Nephron (organoid): ENCODE results near the gene MEFV.

Source experiments
- H3K27ac Mint-ChIP-seq, 3 experiments: 2 replicates each; pipeline ENCODE4 v1.8.0; 2020; ENCODE audit warnings: mixed read lengths in 3 of 3, mild to moderate bottlenecking in 2 of 3, moderate library complexity in 1 of 3
- H3K27me3 Mint-ChIP-seq: 2 replicates; pipeline ENCODE4 v1.8.0; 2021; ENCODE audit warnings: low read depth, mild to moderate bottlenecking, moderate library complexity, mixed read lengths
- H3K36me3 Mint-ChIP-seq: 2 replicates; pipeline ENCODE4 v1.8.0; 2020; ENCODE audit warnings: low read depth, mixed read lengths
- H3K4me1 Mint-ChIP-seq: 2 replicates; pipeline ENCODE4 v1.8.0; 2020; ENCODE audit warnings: mixed read lengths
- H3K4me3 Mint-ChIP-seq, 3 experiments: 2 replicates each; pipeline ENCODE4 v1.8.0; 2020; ENCODE audit warnings: mild to moderate bottlenecking in 3 of 3, mixed read lengths in 3 of 3, moderate library complexity in 2 of 3
- H3K9me3 Mint-ChIP-seq: 2 replicates; pipeline ENCODE4 v1.8.0; 2020; ENCODE audit warnings: mixed read lengths
- CTCF ChIP-seq, 3 experiments: fragments of 200-600 bp; sonication (generic); IDR thresholded peaks; one replicate each; pipeline ENCODE4 v1.5.0; 2021; ENCODE audit warnings: antibody characterized with exemption in 3 of 3; ENCODE audit not compliant: unreplicated experiment in 3 of 3

MEFV gene

GRCh38 chr16:3241761-3242160, 14.7 kb downstream of the MEFV start:
- H3K4me1 Mint-ChIP-seq, result no peaks in the 10 kb centered on the region
- H3K27me3 Mint-ChIP-seq, result peaks cover 27% of the 10 kb centered on the region
- H3K36me3 Mint-ChIP-seq, result no peaks in the 10 kb centered on the region
- peaks cover 7% of the 10 kb centered on the region for H3K9me3 Mint-ChIP-seq
- no peak overlapping the region for H3K4me3 Mint-ChIP-seq
- H3K27ac Mint-ChIP-seq, result no peak overlapping the region
- no peak for TF ChIP-seq CTCF (IDR thresholded peaks at IDR 0.05; ENCODE audit: unreplicated experiment in 3 of 3)

- Mint-ChIP-seq H3K27me3 (peaks cover 4% of the 10 kb centered on the region), H3K4me1 (peaks cover 6% of the 10 kb centered on the region), H3K4me3 (peak overlapping the region; percentile 81 to 88 (median 87)), H3K27ac (peak overlapping the region; percentile 33 to 85 (median 59)), H3K9me3 (peaks cover 31% of the 10 kb centered on the region), H3K36me3 (peaks cover 29% of the 10 kb centered on the region)
- no peak for TF ChIP-seq CTCF (IDR thresholded peaks at IDR 0.05; ENCODE audit: unreplicated experiment in 3 of 3)
Measured at GRCh38 chr16:3235856-3236669, 20.4 kb downstream of the MEFV start.

GRCh38 chr16:3234857-3235561, 21.4 kb downstream of the MEFV start, which contains the start of gene ZNF200:
ZNF200 (minus strand) TSS chr16:3235158; CDS start chr16:3233755, 1,403 bp downstream.
- Mint-ChIP-seq H3K9me3 (peaks cover 40% of the 10 kb centered on the region), H3K27ac (peak within 1 kb of the TSS; percentile 93 to 96 (median 95)), H3K4me1 (peaks cover 6% of the 10 kb centered on the region), H3K4me3 (peak within 1 kb of the TSS; percentile 94 to 96 (median 96)), H3K27me3 (no peaks in the 10 kb centered on the region), H3K36me3 (peaks cover 40% of the 10 kb centered on the region)
- TF ChIP-seq CTCF (IDR thresholded peaks at IDR 0.05; ENCODE audit: unreplicated experiment in 3 of 3), result no peak

- Mint-ChIP-seq H3K4me1 (peaks cover 6% of the 10 kb centered on the region), H3K27me3 (no peaks in the 10 kb centered on the region), H3K9me3 (peaks cover 42% of the 10 kb centered on the region), H3K4me3 (peak overlapping the region; percentile 94 to 96 (median 96)), H3K36me3 (peaks cover 45% of the 10 kb centered on the region), H3K27ac (peak overlapping the region in 2 of 3 experiments; percentile 53 to 96)
- no peak for TF ChIP-seq CTCF (IDR thresholded peaks at IDR 0.05; ENCODE audit: unreplicated experiment in 3 of 3)
Measured at GRCh38 chr16:3234543-3234856, 21.9 kb downstream of the MEFV start.

GRCh38 chr16:3223913-3224515, 32.4 kb downstream of the MEFV start:
- Mint-ChIP-seq H3K27me3 (no peaks in the 10 kb centered on the region), H3K36me3 (peaks cover 81% of the 10 kb centered on the region), H3K9me3 (peaks cover 68% of the 10 kb centered on the region), H3K4me3 (no peak overlapping the region), H3K4me1 (no peaks in the 10 kb centered on the region), H3K27ac (no peak overlapping the region)
- no peak for TF ChIP-seq CTCF (IDR thresholded peaks at IDR 0.05; ENCODE audit: unreplicated experiment in 3 of 3)
